Measurements from ENCODE around the gene HINFP.

- TF ChIP-seq CTCF (IDR thresholded peaks at IDR 0.05; ENCODE audit: insufficient read depth, low read length), result no peak
- no peak for TF ChIP-seq POLR2AphosphoS5 (IDR thresholded peaks at IDR 0.05; ENCODE audit: low read depth)
- no peak for TF ChIP-seq SPI1 (IDR thresholded peaks at IDR 0.05; ENCODE audit: borderline replicate concordance, low read depth)
These were observed 11.5 kb upstream of the HINFP start for GRCh38 chr11:119109843-119110242.

All from HL-60 (cell line).